Measurements from ENCODE around the gene GALNS. TPM values are rescaled to one million over a fixed set of nuclear protein-coding genes. Genes with fewer than 3 reads are reported as not detected.
A peak's percentile ranks its signal among the peaks of the same experiment; 100 is the strongest.

Gene GALNS
- total and polyA plus RNA-seq, 2 of the 13 experiments (the other 11 are each of a cell fraction or from before 2014, with no cell fraction given) = 9.2 to 9.8 TPM

GRCh38 chr16:88804552-88805339, 52.0 kb downstream of the GALNS start (continued):
- TF ChIP-seq ATF2 (CRISPR knock-in tag; IDR thresholded peaks at IDR 0.05) = peak; percentile 76
- no peak for TF ChIP-seq CENPX (CRISPR knock-in tag; IDR thresholded peaks at IDR 0.05)
- TF ChIP-seq ARNT (IDR thresholded peaks at IDR 0.05) = no peak
- TF ChIP-seq XBP1 (CRISPR knock-in tag; IDR thresholded peaks at IDR 0.05) = no peak
- no peak for TF ChIP-seq USF2 (IDR thresholded peaks at IDR 0.05; ENCODE audit: low read depth, low read length)
- no peak for TF ChIP-seq USF2 (CRISPR knock-in tag; IDR thresholded peaks at IDR 0.05; ENCODE audit: borderline replicate concordance)
- no peak for TF ChIP-seq FUBP1 (CRISPR knock-in tag; IDR thresholded peaks at IDR 0.05; ENCODE audit: borderline replicate concordance)
- no peak for TF ChIP-seq WIZ (CRISPR knock-in tag; IDR thresholded peaks at IDR 0.05)
- TF ChIP-seq UBTF (CRISPR knock-in tag; IDR thresholded peaks at IDR 0.05) = peak; percentile 85
- TF ChIP-seq CAMTA2 (CRISPR knock-in tag; IDR thresholded peaks at IDR 0.05; ENCODE audit: borderline replicate concordance) = no peak
- TF ChIP-seq SAP130 (CRISPR knock-in tag; IDR thresholded peaks at IDR 0.05; ENCODE audit: low read depth) = peak; percentile 93
- peak; percentile 45; the same call in 1 of the 2 replicates for TF ChIP-seq SRY (CRISPR knock-in tag; IDR thresholded peaks at IDR 0.05)
- peak; percentile 74; the same call in 1 of the 2 replicates for TF ChIP-seq KLF6 (CRISPR knock-in tag; IDR thresholded peaks at IDR 0.05)
- peak; percentile 49; the same call in 1 of the 2 replicates for TF ChIP-seq MAX (IDR thresholded peaks at IDR 0.05)
- TF ChIP-seq MTF1 (CRISPR knock-in tag; IDR thresholded peaks at IDR 0.05) = no peak
- TF ChIP-seq ZNF704 (CRISPR knock-in tag; IDR thresholded peaks at IDR 0.05; ENCODE audit: borderline replicate concordance) = no peak; the same call in 1 of the 2 replicates
- TF ChIP-seq MXD4 (CRISPR knock-in tag; IDR thresholded peaks at IDR 0.05) = peak; percentile 44; the same call in 1 of the 2 replicates
- 0 out of 2 replicates have a peak, but pooled peaks have one; percentile 34 for TF ChIP-seq NFKB2 (CRISPR knock-in tag; IDR thresholded peaks at IDR 0.05; ENCODE audit: borderline replicate concordance)
- TF ChIP-seq CBX5 (CRISPR knock-in tag; IDR thresholded peaks at IDR 0.05; ENCODE audit: borderline replicate concordance) = no peak; the same call in 1 of the 2 replicates
- no peak for TF ChIP-seq ASH2L (IDR thresholded peaks at IDR 0.05; ENCODE audit: insufficient read length, low read depth, low read length)
